ENCODE measurements around the gene TGFB2.

Gene TGFB2

GRCh38 chr1:218361298-218362065 is 16.3 kb downstream of the TGFB2 start:
- DNase-seq (ENCODE audit: low read depth): peak; percentile 33

- no peak for DNase-seq (ENCODE audit: low read depth)
These were observed 17.4 kb downstream of the TGFB2 start for GRCh38 chr1:218362418-218363076.

GRCh38 chr1:218363141-218363540 is 18.0 kb downstream of the TGFB2 start:
- no peak for DNase-seq (ENCODE audit: low read depth)

- no peak for DNase-seq (ENCODE audit: low read depth)
These were observed 19.0 kb downstream of the TGFB2 start for GRCh38 chr1:218364028-218364710.

- no peak for DNase-seq (ENCODE audit: low read depth)
These were observed 20.3 kb downstream of the TGFB2 start for GRCh38 chr1:218365226-218365999.

GRCh38 chr1:218366322-218367052 is 21.4 kb downstream of the TGFB2 start:
- no peak for DNase-seq (ENCODE audit: low read depth)

GRCh38 chr1:218367118-218367517 is 22.0 kb downstream of the TGFB2 start:
- no peak for DNase-seq (ENCODE audit: low read depth)

GRCh38 chr1:218368686-218369085 is 23.6 kb downstream of the TGFB2 start:
- no peak for DNase-seq (ENCODE audit: low read depth)

- DNase-seq (ENCODE audit: low read depth): peak; percentile 47
These were observed 24.8 kb downstream of the TGFB2 start for GRCh38 chr1:218369688-218370511.

- DNase-seq (ENCODE audit: low read depth): peak; percentile 45
These were observed 27.0 kb downstream of the TGFB2 start for GRCh38 chr1:218371927-218372672.

GRCh38 chr1:218374401-218375353 is 29.5 kb downstream of the TGFB2 start:
- DNase-seq (ENCODE audit: low read depth): no peak

GRCh38 chr1:218376722-218377121 is 31.6 kb downstream of the TGFB2 start:
- DNase-seq (ENCODE audit: low read depth): no peak

GRCh38 chr1:218377143-218377660 is 32.1 kb downstream of the TGFB2 start:
- peak; percentile 91 for DNase-seq (ENCODE audit: low read depth)

- DNase-seq (ENCODE audit: low read depth): peak; percentile 28
These were observed 35.2 kb downstream of the TGFB2 start for GRCh38 chr1:218380125-218380977.

GRCh38 chr1:218382261-218382660 is 37.1 kb downstream of the TGFB2 start:
- DNase-seq (ENCODE audit: low read depth): no peak

- DNase-seq (ENCODE audit: low read depth): no peak
These were observed 37.9 kb downstream of the TGFB2 start for GRCh38 chr1:218383051-218383450.

- no peak for DNase-seq (ENCODE audit: low read depth)
These were observed 38.5 kb downstream of the TGFB2 start for GRCh38 chr1:218383681-218384080.
